Activated CD4-positive, alpha-beta T cell treated with anti-CD3 and anti-CD28 coated beads for 36 hours (primary cell): ENCODE results near the gene FLRT2. TPM values are rescaled to one million over a fixed set of nuclear protein-coding genes. Genes with fewer than 3 reads are reported as not detected.

ENCODE experiments used
- ATAC-seq: fragments of 200-7000 bp; cut with Tn5 transposase; one replicate; pipeline ENCODE4 v1.10.0; 2021; ENCODE audit warnings: mild to moderate bottlenecking, moderate library complexity
- CTCF ChIA-PET: fragments of 350-600 bp; sonication (Branson Sonifier 250); formaldehyde crosslinking; loops from one replicate; lab custom pipeline; 2021; ENCODE audit warnings: antibody characterized with exemption; lab: Charles Lee
- POLR2A ChIA-PET: fragments of 350-600 bp; sonication (Branson Sonifier 250); formaldehyde crosslinking; loops from one replicate; lab custom pipeline; 2021; ENCODE audit warnings: antibody characterized with exemption, inconsistent platforms; lab: Charles Lee
- DNase-seq: peaks from one replicate; pipeline ENCODE4 v3.0.0-alpha.2; 2020
- H3K27ac Mint-ChIP-seq: one replicate; pipeline ENCODE4 v1.8.0; 2021; ENCODE audit warnings: mixed read lengths
- H3K27me3 Mint-ChIP-seq: one replicate; pipeline ENCODE4 v1.8.0; 2021; ENCODE audit warnings: mixed read lengths
- H3K36me3 Mint-ChIP-seq: one replicate; pipeline ENCODE4 v1.8.0; 2021; ENCODE audit warnings: low read depth, mixed read lengths
- H3K4me1 Mint-ChIP-seq: one replicate; pipeline ENCODE4 v1.8.0; 2021; ENCODE audit warnings: mixed read lengths
- H3K4me3 Mint-ChIP-seq: one replicate; pipeline ENCODE4 v1.8.0; 2021; ENCODE audit warnings: mild to moderate bottlenecking, moderate library complexity, mixed read lengths
- H3K9me3 Mint-ChIP-seq: one replicate; pipeline ENCODE4 v1.8.0; 2021; ENCODE audit warnings: low read depth, mixed read lengths
- intact Hi-C, 2 experiments: fragments of 100-400 bp; cut with DNase I in 1 of 2; cut with micrococcal nuclease in 1 of 2; formaldehyde crosslinking; loops; one replicate each; pipeline versions ENCODE4 v1.14.2 to v1.15.1; 2022 to 2024; cut with DNase I, micrococcal nuclease
- total RNA-seq, 2 experiments: library from RNA; stranded (reverse); gene quantifications; one replicate each; pipeline ENCODE4 v1.2.3, GENCODE V29; 2021

Gene FLRT2
- total RNA-seq, 2 experiments from 2014 or later = not detected

DNA sequence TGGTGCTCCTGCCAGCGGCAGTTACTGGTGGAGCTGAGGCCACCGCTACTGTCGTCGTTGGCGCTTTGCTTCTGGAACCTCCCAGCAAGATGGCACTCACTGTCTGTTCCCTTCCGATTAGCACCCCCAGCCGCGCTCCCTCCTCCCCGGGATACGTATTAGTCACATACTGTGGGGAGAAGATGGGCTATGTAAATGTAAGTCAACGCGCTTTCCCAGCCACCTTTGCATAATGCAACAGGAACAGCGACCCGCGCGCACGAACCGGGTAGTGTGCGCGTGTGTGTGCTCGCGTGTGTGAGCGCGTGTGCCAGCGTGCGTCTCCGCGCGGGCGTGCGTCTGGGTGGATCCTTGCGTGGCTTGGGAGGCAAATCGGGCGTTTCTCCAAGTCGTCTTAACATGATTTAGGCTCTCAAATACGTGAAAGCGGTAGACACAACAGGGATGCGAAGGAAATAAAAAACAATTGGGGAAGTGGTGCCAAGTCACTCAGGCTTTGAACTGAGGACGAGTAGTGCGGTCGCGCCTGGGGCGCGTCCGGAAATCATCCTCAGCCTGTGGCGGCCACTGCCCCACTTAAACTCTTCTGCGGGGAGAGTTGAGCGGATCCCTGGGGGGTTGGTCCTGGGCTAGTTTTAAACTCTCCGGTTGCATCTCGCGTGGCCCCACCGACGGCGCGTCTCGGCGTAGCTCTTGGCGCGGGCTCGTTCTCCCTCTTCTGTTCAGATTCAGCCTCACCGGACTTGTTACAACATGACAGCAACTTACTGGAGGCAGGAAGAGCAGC is 1.8 kb downstream of the FLRT2 start:
- no peak overlapping the region for H3K27ac Mint-ChIP-seq
- H3K4me3 Mint-ChIP-seq = peak overlapping the region; percentile 32
- POLR2A ChIA-PET = no interaction called here
- no peaks in the 10 kb centered on the region for H3K36me3 Mint-ChIP-seq
- CTCF ChIA-PET = no interaction called here
- H3K27me3 Mint-ChIP-seq = peaks cover 65% of the 10 kb centered on the region
- DNase-seq (peak; percentile 25), ATAC-seq (no peak)
- H3K9me3 Mint-ChIP-seq = no peaks in the 10 kb centered on the region
- intact Hi-C loops = no loop called here
- H3K4me1 Mint-ChIP-seq = peaks cover 15% of the 10 kb centered on the region

- H3K36me3 Mint-ChIP-seq = no peaks in the 10 kb centered on the region
- H3K9me3 Mint-ChIP-seq = no peaks in the 10 kb centered on the region
- H3K4me1 Mint-ChIP-seq = peaks cover 15% of the 10 kb centered on the region
- no peak overlapping the region for H3K27ac Mint-ChIP-seq
- CTCF ChIA-PET = no interaction called here
- DNase-seq (no peak), ATAC-seq (no peak)
- POLR2A ChIA-PET = no interaction called here
- peaks cover 67% of the 10 kb centered on the region for H3K27me3 Mint-ChIP-seq
- intact Hi-C loops = no loop called here
- no peak overlapping the region for H3K4me3 Mint-ChIP-seq
These were observed 2.6 kb downstream of the FLRT2 start for GRCh38 chr14:85532374-85533022.

DNA sequence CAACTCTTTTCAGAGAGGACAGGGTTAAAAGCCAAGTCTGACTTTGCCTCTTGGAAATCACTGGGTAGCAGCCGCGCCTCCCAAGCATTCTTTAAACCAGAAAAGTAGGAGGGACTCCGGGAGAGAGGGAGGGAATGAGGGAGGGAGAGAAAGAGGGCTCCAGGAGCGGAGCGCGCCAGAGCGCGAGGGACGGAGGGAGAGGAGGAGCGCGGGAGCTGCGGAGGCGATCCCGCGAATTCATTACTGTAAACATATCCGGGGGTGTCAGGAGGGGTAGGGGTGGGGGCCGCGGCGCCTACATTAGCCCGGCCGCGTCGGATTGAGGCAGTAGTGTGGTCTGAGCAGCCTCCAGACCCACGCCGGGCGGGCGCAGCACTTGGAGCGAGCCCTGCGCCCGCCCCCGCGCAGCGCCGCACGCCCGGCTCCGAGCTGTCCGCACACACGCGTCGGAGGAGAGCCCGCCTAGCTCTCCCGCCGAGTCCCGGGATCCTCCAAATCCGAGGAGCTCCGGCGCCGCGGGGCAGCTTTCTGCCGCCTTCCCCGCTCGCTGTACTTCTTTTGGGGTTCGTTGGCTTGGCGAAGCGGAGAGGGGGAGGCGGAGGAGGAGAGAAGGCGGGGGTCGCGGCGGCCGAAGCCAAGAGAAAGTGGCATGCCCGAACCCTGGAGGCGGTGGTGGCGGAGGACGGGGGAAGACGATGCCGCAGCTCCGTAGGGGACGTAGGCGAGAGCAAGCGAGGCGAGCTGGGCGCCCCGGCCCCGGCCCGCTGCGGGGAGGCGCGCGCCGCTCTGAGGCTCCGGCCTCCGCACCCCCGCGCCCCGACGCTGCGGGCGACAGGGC is 3.3 kb downstream of the FLRT2 start:
- peaks cover 67% of the 10 kb centered on the region for H3K27me3 Mint-ChIP-seq
- H3K4me3 Mint-ChIP-seq = no peak overlapping the region
- intact Hi-C loops = no loop called here
- DNase-seq (no peak), ATAC-seq (no peak)
- H3K36me3 Mint-ChIP-seq = no peaks in the 10 kb centered on the region
- H3K4me1 Mint-ChIP-seq = peaks cover 15% of the 10 kb centered on the region
- CTCF ChIA-PET = no interaction called here
- H3K27ac Mint-ChIP-seq = no peak overlapping the region
- no peaks in the 10 kb centered on the region for H3K9me3 Mint-ChIP-seq
- POLR2A ChIA-PET = no interaction called here

- no peak overlapping the region for H3K27ac Mint-ChIP-seq
- peaks cover 61% of the 10 kb centered on the region for H3K27me3 Mint-ChIP-seq
- DNase-seq = no peak
- CTCF ChIA-PET = interaction anchor here (1.2 kb wide), 1 partner anchor 14 kb away, joined by 3 read pairs; no protein-coding TSS in a partner anchor
- no peaks in the 10 kb centered on the region for H3K9me3 Mint-ChIP-seq
- ATAC-seq = no peak
- POLR2A ChIA-PET = no interaction called here
- H3K4me3 Mint-ChIP-seq = no peak overlapping the region
- peaks cover 15% of the 10 kb centered on the region for H3K4me1 Mint-ChIP-seq
- H3K36me3 Mint-ChIP-seq = no peaks in the 10 kb centered on the region
- intact Hi-C loops = no loop called here
These were observed 3.9 kb downstream of the FLRT2 start for GRCh38 chr14:85533861-85534291.

DNA sequence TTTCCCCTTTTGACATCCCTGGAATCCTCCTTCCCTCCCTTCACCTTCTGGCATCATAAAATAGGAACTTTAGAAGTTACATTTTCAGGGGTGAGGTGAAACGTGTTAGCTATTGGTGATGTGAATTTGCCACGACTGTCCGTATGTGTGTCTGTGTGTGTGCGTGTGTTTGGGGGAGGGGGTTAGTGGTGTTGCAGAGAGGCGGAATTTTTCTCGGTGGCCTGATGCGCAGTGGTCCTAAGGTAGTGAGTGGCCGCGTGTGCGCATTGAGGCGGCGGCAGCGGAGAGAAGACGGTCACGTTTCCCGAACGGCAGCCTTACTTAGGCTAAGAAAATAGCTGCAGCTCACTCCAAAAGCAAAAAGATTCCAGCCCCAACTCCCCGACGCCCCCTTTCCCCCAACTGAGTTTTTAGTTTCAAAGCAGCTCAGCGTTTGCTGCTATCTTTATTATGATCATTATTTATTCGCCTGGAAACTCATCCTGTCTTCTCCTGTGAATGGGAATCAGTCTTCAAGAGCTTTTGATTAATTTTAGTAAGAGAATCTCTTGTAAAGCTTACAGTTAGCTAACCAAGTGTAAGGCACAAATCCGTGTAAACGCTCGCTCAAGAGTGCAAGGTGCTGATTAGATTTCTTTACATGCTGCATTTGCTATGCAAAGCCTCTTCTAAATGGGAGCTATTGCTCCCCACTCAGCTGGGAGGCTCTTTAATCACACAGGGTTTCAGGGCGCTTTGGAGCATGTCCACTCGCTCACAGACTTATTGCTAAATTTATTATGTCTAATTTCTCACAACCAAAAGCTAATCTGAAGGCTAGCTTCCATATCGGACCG is 4.7 kb downstream of the FLRT2 start:
- no peak for ATAC-seq
- peaks cover 54% of the 10 kb centered on the region for H3K27me3 Mint-ChIP-seq
- DNase-seq = no peak
- H3K36me3 Mint-ChIP-seq = no peaks in the 10 kb centered on the region
- no peaks in the 10 kb centered on the region for H3K9me3 Mint-ChIP-seq
- H3K27ac Mint-ChIP-seq = no peak overlapping the region
- POLR2A ChIA-PET = no interaction called here
- CTCF ChIA-PET = interaction anchor here (1.2 kb wide), 1 partner anchor 13 kb away, joined by 3 read pairs; no protein-coding TSS in a partner anchor
- intact Hi-C loops = no loop called here
- peaks cover 15% of the 10 kb centered on the region for H3K4me1 Mint-ChIP-seq
- no peak overlapping the region for H3K4me3 Mint-ChIP-seq

GRCh38 chr14:85535321-85535720 is 5.4 kb downstream of the FLRT2 start:
- ATAC-seq (no peak), DNase-seq (no peak)
- Mint-ChIP-seq H3K9me3 (no peaks in the 10 kb centered on the region), H3K4me3 (no peak overlapping the region), H3K27ac (no peak overlapping the region), H3K36me3 (no peaks in the 10 kb centered on the region), H3K4me1 (peaks cover 15% of the 10 kb centered on the region), H3K27me3 (peaks cover 48% of the 10 kb centered on the region)
- ChIA-PET CTCF (interaction anchor here (1.2 kb wide), 1 partner anchor 13 kb away, joined by 3 read pairs; no protein-coding TSS in a partner anchor), POLR2A (no interaction called here)
- intact Hi-C loops = no loop called here

DNA sequence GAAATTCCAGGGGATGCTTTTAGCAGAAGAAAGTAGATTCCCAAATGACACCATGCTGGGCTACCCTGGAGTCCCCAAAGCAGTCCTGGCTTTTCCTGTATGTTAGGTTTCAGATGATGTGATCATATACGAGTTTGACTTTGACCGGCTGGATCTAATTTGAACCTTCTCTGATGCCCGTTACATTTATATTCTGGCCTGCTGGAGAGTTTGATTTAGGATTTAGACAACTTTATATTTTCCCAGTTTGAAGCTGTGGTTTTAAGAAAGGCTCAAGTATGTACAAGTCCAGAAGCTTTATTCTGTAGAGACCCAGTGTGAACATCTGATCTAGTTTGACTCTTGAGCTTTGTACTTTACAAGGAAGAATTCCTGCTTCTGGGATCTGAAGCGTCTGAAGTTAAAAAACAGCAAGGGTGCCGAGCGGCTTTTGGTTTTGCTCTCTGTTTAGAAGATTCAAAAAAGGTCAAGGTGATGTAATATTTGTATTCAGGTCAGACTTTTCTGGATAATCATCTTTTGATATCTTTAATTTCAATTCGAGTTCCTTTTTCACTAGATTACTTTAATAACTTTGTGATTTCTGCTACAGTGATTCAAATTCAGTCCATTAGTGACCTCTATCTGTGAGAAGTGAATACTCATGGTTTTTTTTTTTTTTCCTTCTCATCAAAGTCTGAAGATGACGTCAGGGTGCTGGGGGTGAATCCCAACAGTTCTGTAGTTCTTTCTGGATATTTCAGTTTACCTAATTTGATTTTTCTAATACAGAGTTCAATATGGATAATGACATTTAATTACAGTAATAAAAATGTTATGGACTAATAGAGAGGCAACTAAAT is 6.3 kb downstream of the FLRT2 start:
- Mint-ChIP-seq H3K4me1 (peaks cover 15% of the 10 kb centered on the region), H3K4me3 (no peak overlapping the region), H3K36me3 (no peaks in the 10 kb centered on the region), H3K27me3 (peaks cover 41% of the 10 kb centered on the region), H3K9me3 (no peaks in the 10 kb centered on the region), H3K27ac (no peak overlapping the region)
- no peak for ATAC-seq
- ChIA-PET POLR2A (no interaction called here), CTCF (no interaction called here)
- no peak for DNase-seq
- intact Hi-C loops = no loop called here

DNA sequence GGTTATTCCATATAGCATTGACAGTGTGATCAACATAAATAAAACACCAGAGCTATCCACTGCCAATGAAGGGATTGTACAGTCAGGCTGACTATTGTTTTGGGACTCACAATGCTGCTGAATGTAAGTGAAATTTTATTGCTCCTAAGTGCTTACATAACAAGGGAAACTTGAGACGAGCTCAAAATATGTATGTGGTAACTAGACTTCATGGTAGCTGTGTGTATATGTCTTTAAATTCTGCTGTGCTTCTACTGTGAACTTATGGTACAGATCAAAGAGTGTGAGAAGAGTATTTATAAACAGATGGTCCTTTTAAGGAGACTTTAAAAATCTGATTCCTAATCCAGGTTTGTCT is 6.9 kb downstream of the FLRT2 start:
- CTCF ChIA-PET = no interaction called here
- no peaks in the 10 kb centered on the region for H3K36me3 Mint-ChIP-seq

GRCh38 chr14:85537526-85537925 is 7.6 kb downstream of the FLRT2 start:
- no peak overlapping the region for H3K27ac Mint-ChIP-seq
- intact Hi-C loops = no loop called here
- CTCF ChIA-PET = no interaction called here
- POLR2A ChIA-PET = interaction anchor here (0.6 kb wide), 1 partner anchor 1720 kb away, joined by 6 read pairs; no protein-coding TSS in a partner anchor
- no peaks in the 10 kb centered on the region for H3K36me3 Mint-ChIP-seq
- no peaks in the 10 kb centered on the region for H3K9me3 Mint-ChIP-seq
- no peak overlapping the region for H3K4me3 Mint-ChIP-seq
- peaks cover 27% of the 10 kb centered on the region for H3K27me3 Mint-ChIP-seq
- DNase-seq = no peak
- peaks cover 3% of the 10 kb centered on the region for H3K4me1 Mint-ChIP-seq
- no peak for ATAC-seq

More for the DNA sequence above, 6.9 kb downstream of the FLRT2 start:
- H3K4me3 Mint-ChIP-seq = no peak overlapping the region
- H3K27me3 Mint-ChIP-seq = peaks cover 35% of the 10 kb centered on the region
- H3K27ac Mint-ChIP-seq = no peak overlapping the region
- intact Hi-C loops = no loop called here
- H3K4me1 Mint-ChIP-seq = peaks cover 10% of the 10 kb centered on the region
- DNase-seq (no peak), ATAC-seq (no peak)
- H3K9me3 Mint-ChIP-seq = no peaks in the 10 kb centered on the region
- POLR2A ChIA-PET = interaction anchor here (0.6 kb wide), 1 partner anchor 1719 kb away, joined by 6 read pairs; no protein-coding TSS in a partner anchor

GRCh38 chr14:85538636-85539035 is 8.7 kb downstream of the FLRT2 start:
- H3K9me3 Mint-ChIP-seq = no peaks in the 10 kb centered on the region
- POLR2A ChIA-PET = no interaction called here
- no peak for ATAC-seq
- H3K27ac Mint-ChIP-seq = no peak overlapping the region
- no peak overlapping the region for H3K4me3 Mint-ChIP-seq
- peaks cover 22% of the 10 kb centered on the region for H3K27me3 Mint-ChIP-seq
- no peaks in the 10 kb centered on the region for H3K36me3 Mint-ChIP-seq
- no peaks in the 10 kb centered on the region for H3K4me1 Mint-ChIP-seq
- intact Hi-C loops = no loop called here
- CTCF ChIA-PET = no interaction called here
- DNase-seq = no peak
